IMR-90 (cell line): ENCODE data around the gene AKR7A2. TPM values are rescaled to one million over a fixed set of nuclear protein-coding genes. Genes with fewer than 3 reads are reported as not detected.

Source experiments
- ATAC-seq: fragments of 200-7000 bp; cut with Tn5 transposase; 2 replicates; pipeline ENCODE4 v1.9.1; 2020; ENCODE audit warnings: low read depth, mild to moderate bottlenecking, moderate library complexity
- BruUV-seq: library from RNA; stranded (reverse); fragments of 400-500 nt; replicated peaks from 2 replicates; lab custom pipeline; 2021; lab: Mats Ljungman, UMichigan
- CTCF ChIA-PET: fragments of 300-600 bp; formaldehyde crosslinking; extraction: SDS; loops from one replicate; lab custom pipeline; 2021; ENCODE audit warnings: antibody characterized with exemption; lab: Yijun Ruan, JAX
- POLR2A ChIA-PET: fragments of 300-600 bp; sonication (Branson Sonifier 250); formaldehyde crosslinking; loops from one replicate; lab custom pipeline; 2022; ENCODE audit warnings: antibody characterized with exemption; ENCODE audit not compliant: unreplicated experiment; lab: Charles Lee
- DNase-seq: peaks from one replicate; pipeline ENCODE4 v3.0.0; 2013
- H2AFZ ChIP-seq: replicated peaks from 2 replicates; pipeline ENCODE3; 2013; ENCODE audit warnings: low read length, mild to moderate bottlenecking; ENCODE audit not compliant: poor library complexity
- H2AK5ac ChIP-seq: 2 replicates; pipeline ENCODE4 v1.6.1; 2013; ENCODE audit warnings: low read depth, low read length, inconsistent platforms
- H2AK9ac ChIP-seq: replicated peaks from 2 replicates; pipeline ENCODE3; 2013; ENCODE audit warnings: mild to moderate bottlenecking, low read depth, low read length, moderate library complexity; ENCODE audit not compliant: poor library complexity
- H2BK120ac ChIP-seq: 2 replicates; pipeline ENCODE4 v1.6.1; 2013; ENCODE audit warnings: low read depth, low read length, inconsistent platforms
- H2BK15ac ChIP-seq: 3 replicates; pipeline ENCODE4 v1.6.1; 2013; ENCODE audit warnings: low read depth, low read length, inconsistent platforms
- H2BK20ac ChIP-seq: 2 replicates; pipeline ENCODE4 v1.6.1; 2013; ENCODE audit warnings: low read depth, mild to moderate bottlenecking, inconsistent platforms, low read length, moderate library complexity
- H2BK5ac ChIP-seq: 2 replicates; pipeline ENCODE4 v1.6.1; 2013; ENCODE audit warnings: mild to moderate bottlenecking, low read depth, low read length, inconsistent platforms; ENCODE audit not compliant: poor library complexity, severe bottlenecking
- H3K14ac ChIP-seq: replicated peaks from 2 replicates; pipeline ENCODE4 v1.6.1; 2013; ENCODE audit warnings: low read depth, low read length, inconsistent platforms
- H3K18ac ChIP-seq: 2 replicates; pipeline ENCODE4 v1.6.1; 2013; ENCODE audit warnings: low read depth, low read length, control low read depth
- H3K23ac ChIP-seq: 2 replicates; pipeline ENCODE4 v1.6.1; 2013; ENCODE audit warnings: low read depth, low read length, inconsistent platforms
- H3K27ac ChIP-seq: 2 replicates; pipeline ENCODE4 v1.5.1; 2013; ENCODE audit warnings: mild to moderate bottlenecking, control low read depth, low read length; ENCODE audit not compliant: insufficient read depth
- H3K27me3 ChIP-seq: 2 replicates; pipeline ENCODE4 v1.6.1; 2013; ENCODE audit warnings: low read length; ENCODE audit not compliant: control insufficient read depth, insufficient read depth
- H3K36me3 ChIP-seq: 2 replicates; pipeline ENCODE4 v1.6.1; 2013; ENCODE audit warnings: low read length, mixed read lengths; ENCODE audit not compliant: control insufficient read depth, insufficient read depth
- H3K4ac ChIP-seq: 2 replicates; pipeline ENCODE4 v1.6.1; 2013; ENCODE audit warnings: low read depth, low read length, inconsistent platforms
- H3K4me1 ChIP-seq: 2 replicates; pipeline ENCODE4 v1.6.1; 2013; ENCODE audit warnings: low read length, mixed read lengths; ENCODE audit not compliant: control insufficient read depth, insufficient read depth
- H3K4me2 ChIP-seq: 2 replicates; pipeline ENCODE4 v1.6.1; 2013; ENCODE audit warnings: low read depth, mild to moderate bottlenecking, control low read depth, low read length, moderate library complexity
- H3K4me3 ChIP-seq: 2 replicates; pipeline ENCODE4 v1.5.1; 2013; ENCODE audit warnings: low read depth, mild to moderate bottlenecking, control low read depth, low read length, moderate library complexity; ENCODE audit not compliant: insufficient read depth
- H3K56ac ChIP-seq: 2 replicates; pipeline ENCODE4 v1.6.1; 2013; ENCODE audit warnings: low read length, inconsistent platforms; ENCODE audit not compliant: insufficient read depth; ENCODE audit errors: extremely low read depth
- H3K79me1 ChIP-seq, 2 experiments: 2 replicates each; pipeline ENCODE4 v1.6.1; 2013; ENCODE audit warnings: low read length in 2 of 2, inconsistent platforms in 1 of 2, low read depth in 1 of 2
- H3K9ac ChIP-seq: 2 replicates; pipeline ENCODE4 v1.6.1; 2013; ENCODE audit warnings: low read depth, low read length, control low read depth
- H3K9me1 ChIP-seq: 2 replicates; pipeline ENCODE4 v1.6.1; 2013; ENCODE audit warnings: low read length, inconsistent platforms; ENCODE audit not compliant: insufficient read depth
- H3K9me3 ChIP-seq: 2 replicates; pipeline ENCODE4 v1.6.1; 2013; ENCODE audit warnings: low read length; ENCODE audit not compliant: control insufficient read depth, insufficient read depth
- H4K20me1 ChIP-seq: 2 replicates; pipeline ENCODE4 v1.6.1; 2013; ENCODE audit warnings: low read length, inconsistent platforms; ENCODE audit not compliant: insufficient read depth
- H4K5ac ChIP-seq: 2 replicates; pipeline ENCODE4 v1.6.1; 2013; ENCODE audit warnings: mild to moderate bottlenecking, low read depth, low read length, control low read depth
- H4K8ac ChIP-seq, 2 experiments: 2 replicates each; pipeline ENCODE4 v1.6.1; 2013; ENCODE audit warnings: low read depth in 2 of 2, low read length in 2 of 2, control low read depth in 1 of 2, inconsistent platforms in 1 of 2
- H4K91ac ChIP-seq: 2 replicates; pipeline ENCODE4 v1.6.1; 2013; ENCODE audit warnings: low read depth, low read length, inconsistent platforms; ENCODE audit not compliant: insufficient read depth
- CEBPB ChIP-seq: IDR thresholded peaks from 2 replicates; pipeline ENCODE4 v1.6.1; 2012; ENCODE audit warnings: low read depth, low read length, improper control_type of control experiment
- MAFK ChIP-seq: IDR thresholded peaks from 2 replicates; pipeline ENCODE4 v1.6.1; 2012; ENCODE audit warnings: low read depth, low read length, improper control_type of control experiment
- MXI1 ChIP-seq: IDR thresholded peaks from 2 replicates; pipeline ENCODE4 v1.6.1; 2012; ENCODE audit warnings: low read depth, mild to moderate bottlenecking, low read length, moderate library complexity, borderline replicate concordance
- WGBS, 2 experiments: methylation state at CpG; one replicate each; pipeline versions ENCODE4 v1.1.5 to v1.1.7; 2013; ENCODE audit warnings: missing lambda C conversion rate in 2 of 2; ENCODE audit not compliant: insufficient read length in 1 of 2; ENCODE audit errors: extremely low coverage in 2 of 2; 5-methylcytosine and 5-hydroxymethylcytosine counted together
- dilution Hi-C: fragments of 300-500 bp; cut with HindIII; formaldehyde crosslinking; loops from one replicate; pipeline ENCODE4 v1.14.3; 2018; ENCODE audit warnings: low sequenced_read_pairs; ENCODE audit not compliant: unreplicated experiment
- in situ Hi-C: fragments of 300-500 bp; cut with MboI; formaldehyde crosslinking; loops from 3 replicates; pipeline ENCODE4 v1.14.3; 2019; ENCODE audit warnings: low sequenced_read_pairs, inconsistent platforms, mixed read lengths
- intact Hi-C: fragments of 100-400 bp; cut with micrococcal nuclease; formaldehyde crosslinking; loops from 2 replicates; pipeline ENCODE4 v1.10.0; 2022
- polyA plus RNA-seq, 3 experiments: library from polyadenylated mRNA; depleted of rRNA; stranded (reverse); fragments of >200 nt; gene quantifications; 2 replicates each; pipeline ENCODE4 v1.2.3, GENCODE V29; 2012; ENCODE audit warnings: low replicate concordance in 1 of 3
- total RNA-seq: library from RNA; depleted of rRNA; stranded (reverse); fragments of >200 nt; gene quantifications from 2 replicates; pipeline ENCODE4 v1.2.3, GENCODE V29; 2012
- TF ChIP-seq, protein P1 (sequence below): conservative IDR thresholded peaks from 2 replicates; pipeline ENCODE4 v1.5.1; 2012; ENCODE audit warnings: mild to moderate bottlenecking, low read depth, low read length, improper control_type of control experiment

The AKR7A2 gene
- total and polyA plus RNA-seq, 2 of the 4 experiments (the other 2 are of a cell fraction), result 55.8 to 60.2 TPM

- Histone ChIP-seq H2AK9ac (no peak overlapping the region), H3K56ac (no peak overlapping the region), H3K14ac (no peak overlapping the region), H3K4me3 (no peak overlapping the region), H2AFZ (peak overlapping the region; percentile 58), H3K23ac (no peak overlapping the region), H2AK5ac (no peak overlapping the region), H4K5ac (no peak overlapping the region), H3K79me1 (peaks cover 0 to 4% of the 10 kb centered on the region in 2 experiments; a peak in 1 of 4 replicates), H3K18ac (no peak overlapping the region), H3K9me1 (peaks cover 6% of the 10 kb centered on the region; the same call in 1 of the 2 replicates), H4K8ac (no peak overlapping the region), H2BK5ac (no peak overlapping the region), H3K4ac (no peak overlapping the region), H3K4me2 (no peak overlapping the region), H3K9ac (no peak overlapping the region), H3K36me3 (peaks cover 56% of the 10 kb centered on the region), H3K4me1 (no peaks in the 10 kb centered on the region), H4K91ac (no peak overlapping the region), H4K20me1 (peaks cover 5% of the 10 kb centered on the region), H3K9me3 (no peaks in the 10 kb centered on the region), H2BK20ac (no peak overlapping the region), H3K27me3 (no peaks in the 10 kb centered on the region), H2BK120ac (no peak overlapping the region), H3K27ac (no peak overlapping the region), H2BK15ac (no peak overlapping the region)
- intact Hi-C loops, result no loop called here
- WGBS, 2 experiments, result 92% methylated on average over 6 of the region's 18 CpGs; no CpG with 5 or more reads in 1 of the 2 experiments
- ATAC-seq (no peak), DNase-seq (no peak)
- no peak for TF ChIP-seq CEBPB
- no peak for TF ChIP-seq MXI1
- TF ChIP-seq MAFK, result no peak
- TF ChIP-seq, protein P1, sequence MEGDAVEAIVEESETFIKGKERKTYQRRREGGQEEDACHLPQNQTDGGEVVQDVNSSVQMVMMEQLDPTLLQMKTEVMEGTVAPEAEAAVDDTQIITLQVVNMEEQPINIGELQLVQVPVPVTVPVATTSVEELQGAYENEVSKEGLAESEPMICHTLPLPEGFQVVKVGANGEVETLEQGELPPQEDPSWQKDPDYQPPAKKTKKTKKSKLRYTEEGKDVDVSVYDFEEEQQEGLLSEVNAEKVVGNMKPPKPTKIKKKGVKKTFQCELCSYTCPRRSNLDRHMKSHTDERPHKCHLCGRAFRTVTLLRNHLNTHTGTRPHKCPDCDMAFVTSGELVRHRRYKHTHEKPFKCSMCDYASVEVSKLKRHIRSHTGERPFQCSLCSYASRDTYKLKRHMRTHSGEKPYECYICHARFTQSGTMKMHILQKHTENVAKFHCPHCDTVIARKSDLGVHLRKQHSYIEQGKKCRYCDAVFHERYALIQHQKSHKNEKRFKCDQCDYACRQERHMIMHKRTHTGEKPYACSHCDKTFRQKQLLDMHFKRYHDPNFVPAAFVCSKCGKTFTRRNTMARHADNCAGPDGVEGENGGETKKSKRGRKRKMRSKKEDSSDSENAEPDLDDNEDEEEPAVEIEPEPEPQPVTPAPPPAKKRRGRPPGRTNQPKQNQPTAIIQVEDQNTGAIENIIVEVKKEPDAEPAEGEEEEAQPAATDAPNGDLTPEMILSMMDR, result no peak
- dilution Hi-C loops, result no loop called here
- in situ Hi-C loops, result no loop called here
- ChIA-PET CTCF (no interaction called here), POLR2A (no interaction called here)
- no TSS peak for BruUV-seq
Observed at GRCh38 chr1:19328486-19328885, 16.5 kb upstream of the AKR7A2 start.
